Endothelial cell of umbilical vein (primary cell): ENCODE measurements around the gene RETREG3. TPM values are rescaled to one million over a fixed set of nuclear protein-coding genes. Genes with fewer than 3 reads are reported as not detected.

Source experiments
- BruUV-seq: library from RNA; stranded (reverse); fragments of 400-500 nt; replicated peaks from 2 replicates; lab custom pipeline; 2021; lab: Mats Ljungman, UMichigan
- CTCF ChIA-PET: fragments of 300-600, 350-600 bp; sonication (Branson Sonifier 250); formaldehyde crosslinking; loops from one replicate; lab custom pipeline; 2021; ENCODE audit warnings: antibody characterized with exemption, inconsistent platforms; lab: Charles Lee
- POLR2A ChIA-PET: fragments of 300-600, 350-600 bp; sonication (Branson Sonifier 250); formaldehyde crosslinking; loops from one replicate; lab custom pipeline; 2021; ENCODE audit warnings: antibody characterized with exemption, inconsistent platforms; lab: Charles Lee
- DNase-seq: peaks from one replicate; pipeline ENCODE4 v3.0.0-alpha.2; 2011; ENCODE audit warnings: low read depth, low spot score
- FAIRE-seq: peaks from 2 replicates; lab custom pipeline; 2011; peaks lifted over from hg19 to GRCh38; lab: Jason Lieb, UNC
- H2AFZ ChIP-seq: 2 replicates; pipeline ENCODE4 v1.6.0; 2012; ENCODE audit warnings: low read depth, low read length, control low read depth, inconsistent platforms
- H3K27ac ChIP-seq: 2 replicates; pipeline ENCODE4 v1.5.1; 2011; ENCODE audit warnings: low read depth, mild to moderate bottlenecking, control low read depth, low read length, moderate library complexity; ENCODE audit not compliant: insufficient read depth
- H3K27me3 ChIP-seq, 2 experiments: 2 replicates each; pipeline versions ENCODE4 v1.6.0 to v1.6.1; 2011; ENCODE audit warnings: low read length in 2 of 2, mixed read lengths in 1 of 2; ENCODE audit not compliant: control insufficient read depth in 2 of 2, insufficient read depth in 2 of 2
- H3K36me3 ChIP-seq, 2 experiments: 2 replicates in 1 of 2; 3 replicates in 1 of 2; pipeline ENCODE4 v1.5.1; 2011; ENCODE audit warnings: low read length in 2 of 2, mild to moderate bottlenecking in 1 of 2, moderate library complexity in 1 of 2; ENCODE audit not compliant: control insufficient read depth in 2 of 2, insufficient read depth in 2 of 2; ENCODE audit errors: extremely low read depth in 1 of 2
- H3K4me1 ChIP-seq: 3 replicates; pipeline ENCODE4 v1.5.1; 2011; ENCODE audit warnings: mild to moderate bottlenecking, low read length; ENCODE audit not compliant: control insufficient read depth, insufficient read depth; ENCODE audit errors: extremely low read depth
- H3K4me2 ChIP-seq: 2 replicates; pipeline ENCODE4 v1.6.1; 2011; ENCODE audit warnings: low read length, control low read depth, mixed read lengths; ENCODE audit not compliant: insufficient read depth
- H3K4me3 ChIP-seq, 3 experiments: fragments of 200-600 bp in 1 of 3; sonication (generic), shearing (Covaris generic) in 1 of 3; replicated peaks in 1 of 3; 2 replicates each; pipeline ENCODE4 v1.5.1; 2011 to 2016; ENCODE audit warnings: control low read depth in 3 of 3, low read length in 3 of 3, mild to moderate bottlenecking in 2 of 3, inconsistent platforms in 1 of 3, low read depth in 1 of 3, moderate library complexity in 1 of 3; ENCODE audit not compliant: insufficient read depth in 1 of 3
- H3K79me2 ChIP-seq: 2 replicates; pipeline ENCODE4 v1.6.0; 2012; ENCODE audit warnings: low read length, inconsistent platforms; ENCODE audit not compliant: control insufficient read depth, insufficient read depth
- H3K9ac ChIP-seq: replicated peaks from 2 replicates; pipeline ENCODE3; 2011; ENCODE audit warnings: low read length, control low read depth; ENCODE audit not compliant: insufficient read depth; ENCODE audit errors: extremely low read depth
- H3K9me1 ChIP-seq: replicated peaks from 3 replicates; pipeline ENCODE4 v1.6.0; 2011; ENCODE audit warnings: mild to moderate bottlenecking, low read length; ENCODE audit not compliant: control insufficient read depth, insufficient read depth; ENCODE audit errors: extremely low read depth
- H3K9me3 ChIP-seq: replicated peaks from 2 replicates; pipeline ENCODE4 v1.5.1; 2012; ENCODE audit warnings: low read length, inconsistent platforms; ENCODE audit not compliant: control insufficient read depth, insufficient read depth
- H4K20me1 ChIP-seq: replicated peaks from 2 replicates; pipeline ENCODE3; 2011; ENCODE audit warnings: mild to moderate bottlenecking, low read length; ENCODE audit not compliant: control insufficient read depth, insufficient read depth; ENCODE audit errors: extremely low read depth
- EZH2 ChIP-seq: IDR thresholded peaks from 2 replicates; pipeline ENCODE4 v1.6.1; 2012; ENCODE audit warnings: borderline replicate concordance, low read depth, mild to moderate bottlenecking, moderate library complexity, low read length, inconsistent platforms; ENCODE audit not compliant: severe bottlenecking
- FOS ChIP-seq: IDR thresholded peaks from 2 replicates; pipeline ENCODE4 v1.6.1; 2011; ENCODE audit warnings: mild to moderate bottlenecking, low read length, moderate library complexity, borderline replicate concordance; ENCODE audit not compliant: insufficient read depth
- GATA2 ChIP-seq: IDR thresholded peaks from 2 replicates; pipeline ENCODE4 v1.7.0; 2011; ENCODE audit warnings: low read depth, mild to moderate bottlenecking, moderate library complexity, mixed read lengths, low read length; ENCODE audit not compliant: insufficient read length, insufficient read depth
- JUN ChIP-seq: IDR thresholded peaks from 2 replicates; pipeline ENCODE4 v1.6.1; 2011; ENCODE audit warnings: borderline replicate concordance, low read depth; ENCODE audit not compliant: insufficient read length, insufficient read depth
- MAX ChIP-seq: IDR thresholded peaks from 2 replicates; pipeline ENCODE4 v1.6.1; 2011; ENCODE audit not compliant: insufficient read depth, insufficient read length
- MYC ChIP-seq: IDR thresholded peaks from one replicate; pipeline ENCODE4 v1.6.1; 2011; ENCODE audit warnings: mild to moderate bottlenecking, low read depth, low read length
- POLR2A ChIP-seq: IDR thresholded peaks from 2 replicates; pipeline ENCODE4 v1.6.1; 2012; ENCODE audit warnings: low read depth, mild to moderate bottlenecking, control low read depth, low read length
- POLR2AphosphoS5 ChIP-seq: IDR thresholded peaks from 2 replicates; pipeline ENCODE4 v1.6.1; 2012; ENCODE audit warnings: low read depth, mild to moderate bottlenecking, control low read depth, low read length, moderate library complexity; ENCODE audit not compliant: insufficient read depth
- dilution Hi-C: fragments of 300-500 bp; cut with MboI; formaldehyde crosslinking; loops from one replicate; pipeline ENCODE4 v1.15.0; 2019; ENCODE audit warnings: low sequenced_read_pairs; ENCODE audit not compliant: extremely low pct_ligation_motif_present
- intact Hi-C: fragments of 100-400 bp; cut with micrococcal nuclease; formaldehyde crosslinking; loops from one replicate; pipeline ENCODE4 v1.10.0; 2022
- polyA plus RNA-seq, 4 experiments: library from polyadenylated mRNA; depleted of rRNA in 3 of 4; stranded (reverse) in 3 of 4; unstranded in 1 of 4; fragments of >200 nt; gene quantifications; 2 replicates each; pipeline versions ENCODE4 v1.2.1 to v1.2.3, GENCODE V29; 2011 to 2012; ENCODE audit warnings: missing spikeins in 1 of 4
- total RNA-seq: library from RNA; stranded (reverse); gene quantifications from 2 replicates; pipeline ENCODE4 v1.2.3, GENCODE V29; 2021
- TF ChIP-seq, protein P1 (sequence below), 2 donors: IDR thresholded peaks; 1 replicate in 1 of 2; 2 replicates in 1 of 2; pipeline ENCODE4 v1.5.1; 2011; ENCODE audit warnings: low read length in 2 of 2, mild to moderate bottlenecking in 2 of 2, moderate library complexity in 2 of 2, control low read depth in 1 of 2, inconsistent platforms in 1 of 2, low read depth in 1 of 2; ENCODE audit not compliant: insufficient read depth in 1 of 2; ENCODE audit errors: extremely low read depth in 1 of 2

Gene RETREG3
- total and polyA plus RNA-seq, 2 donors (not counting 3 experiments of a cell fraction or from before 2014, with no cell fraction given), result 36.2 to 53.4 TPM

- Histone ChIP-seq H3K9me1 (no peaks in the 10 kb centered on the region), H3K9ac (no peak overlapping the region), H3K4me1 (peaks cover 15% of the 10 kb centered on the region), H3K4me2 (no peak overlapping the region), H3K27me3 (no peaks in the 10 kb centered on the region), H2AFZ (no peak overlapping the region), H3K9me3 (no peaks in the 10 kb centered on the region), H3K27ac (no peak overlapping the region), H3K36me3 (no peaks in the 10 kb centered on the region), H4K20me1 (no peaks in the 10 kb centered on the region), H3K79me2 (no peaks in the 10 kb centered on the region), H3K4me3 (no peak overlapping the region)
- FAIRE-seq (no peak), DNase-seq (no peak)
- no TSS peak for BruUV-seq
- CTCF ChIA-PET, result interaction anchor here (1.4 to 2.0 kb wide), 4 partner anchors 11 to 125 kb away, joined by 4 to 13 read pairs (median 5); no protein-coding TSS in a partner anchor
- POLR2A ChIA-PET, result no interaction called here
- dilution Hi-C loops, result no loop called here
- no peak for TF ChIP-seq MAX
- TF ChIP-seq, protein P1, sequence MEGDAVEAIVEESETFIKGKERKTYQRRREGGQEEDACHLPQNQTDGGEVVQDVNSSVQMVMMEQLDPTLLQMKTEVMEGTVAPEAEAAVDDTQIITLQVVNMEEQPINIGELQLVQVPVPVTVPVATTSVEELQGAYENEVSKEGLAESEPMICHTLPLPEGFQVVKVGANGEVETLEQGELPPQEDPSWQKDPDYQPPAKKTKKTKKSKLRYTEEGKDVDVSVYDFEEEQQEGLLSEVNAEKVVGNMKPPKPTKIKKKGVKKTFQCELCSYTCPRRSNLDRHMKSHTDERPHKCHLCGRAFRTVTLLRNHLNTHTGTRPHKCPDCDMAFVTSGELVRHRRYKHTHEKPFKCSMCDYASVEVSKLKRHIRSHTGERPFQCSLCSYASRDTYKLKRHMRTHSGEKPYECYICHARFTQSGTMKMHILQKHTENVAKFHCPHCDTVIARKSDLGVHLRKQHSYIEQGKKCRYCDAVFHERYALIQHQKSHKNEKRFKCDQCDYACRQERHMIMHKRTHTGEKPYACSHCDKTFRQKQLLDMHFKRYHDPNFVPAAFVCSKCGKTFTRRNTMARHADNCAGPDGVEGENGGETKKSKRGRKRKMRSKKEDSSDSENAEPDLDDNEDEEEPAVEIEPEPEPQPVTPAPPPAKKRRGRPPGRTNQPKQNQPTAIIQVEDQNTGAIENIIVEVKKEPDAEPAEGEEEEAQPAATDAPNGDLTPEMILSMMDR (IDR thresholded peaks at IDR 0.05; ENCODE audit: extremely low read depth in 1 of 2, insufficient read depth in 1 of 2, low read depth in 1 of 2, low read length in 2 of 2), result no peak
- no peak for TF ChIP-seq MYC
- TF ChIP-seq POLR2A, result no peak
- no peak for TF ChIP-seq JUN
- no peak for TF ChIP-seq FOS
- TF ChIP-seq POLR2AphosphoS5, result no peak
- TF ChIP-seq EZH2, result no peak
- TF ChIP-seq GATA2, result no peak
- intact Hi-C loops, result no loop called here
Measured at GRCh38 chr17:42530952-42531454, 78.2 kb downstream of the RETREG3 start.

Other genes with a start within 250 kb of the RETREG3 start
- 108 and 124 TPM in 2 replicates for gene STAT3, start 220.9 kb downstream of the RETREG3 start, total RNA-seq
- gene STAT3, start 220.9 kb downstream of the RETREG3 start, polyA plus RNA-seq, result 48.2 and 59.1 TPM in 2 replicates
- gene CAVIN1, start 186.1 kb downstream of the RETREG3 start, total RNA-seq, result 663 and 684 TPM in 2 replicates
- 292 and 303 TPM in 2 replicates for gene CAVIN1, start 186.1 kb downstream of the RETREG3 start, polyA plus RNA-seq
- 36.4 and 37.3 TPM in 2 replicates for gene ATP6V0A1, start 150.5 kb downstream of the RETREG3 start, total RNA-seq
- 49.2 and 55.9 TPM in 2 replicates for gene ATP6V0A1, start 150.5 kb downstream of the RETREG3 start, polyA plus RNA-seq
- 40.2 and 50.2 TPM in 2 replicates for gene NAGLU, start 73.1 kb downstream of the RETREG3 start, total RNA-seq
- 54.2 and 66.8 TPM in 2 replicates for gene NAGLU, start 73.1 kb downstream of the RETREG3 start, polyA plus RNA-seq
- gene HSD17B1, start 56.5 kb downstream of the RETREG3 start, total RNA-seq, result 0.62 and 1.0 TPM in 2 replicates
- 0.22 and 0.41 TPM in 2 replicates for gene HSD17B1, start 56.5 kb downstream of the RETREG3 start, polyA plus RNA-seq
- gene COASY, start 47.2 kb downstream of the RETREG3 start, total RNA-seq, result 69.2 and 77.7 TPM in 2 replicates
- gene COASY, start 47.2 kb downstream of the RETREG3 start, polyA plus RNA-seq, result 39.6 and 52.6 TPM in 2 replicates
- gene MLX, start 42.3 kb downstream of the RETREG3 start, total RNA-seq, result 40.3 and 40.9 TPM in 2 replicates
- 41.1 and 42.7 TPM in 2 replicates for gene MLX, start 42.3 kb downstream of the RETREG3 start, polyA plus RNA-seq
- gene PSMC3IP, start 31.6 kb downstream of the RETREG3 start, total RNA-seq, result 19.3 and 20.8 TPM in 2 replicates
- gene PSMC3IP, start 31.6 kb downstream of the RETREG3 start, polyA plus RNA-seq, result 5.5 and 5.9 TPM in 2 replicates
- gene TUBG1, start 309 bp upstream of the RETREG3 start, total RNA-seq, result 96.9 and 102 TPM in 2 replicates
- 132 and 173 TPM in 2 replicates for gene TUBG1, start 309 bp upstream of the RETREG3 start, polyA plus RNA-seq
- gene TUBG2, start 49.9 kb upstream of the RETREG3 start, total RNA-seq, result 13.1 and 13.2 TPM in 2 replicates
- 17.7 and 19.4 TPM in 2 replicates for gene TUBG2, start 49.9 kb upstream of the RETREG3 start, polyA plus RNA-seq
- gene PLEKHH3, start 67.6 kb upstream of the RETREG3 start, total RNA-seq, result 11.3 and 13.2 TPM in 2 replicates
- 5.4 and 6.8 TPM in 2 replicates for gene PLEKHH3, start 67.6 kb upstream of the RETREG3 start, polyA plus RNA-seq
- 1.3 TPM in 1 of 2 replicates, not detected in the other for gene CCR10, start 72.5 kb upstream of the RETREG3 start, total RNA-seq
- 1.1 and 1.4 TPM in 2 replicates for gene CCR10, start 72.5 kb upstream of the RETREG3 start, polyA plus RNA-seq
- gene CNTNAP1, start 73.2 kb upstream of the RETREG3 start, total RNA-seq, result 3.6 and 44.8 TPM in 2 replicates
- 26.3 and 27.3 TPM in 2 replicates for gene CNTNAP1, start 73.2 kb upstream of the RETREG3 start, polyA plus RNA-seq
- 29.8 and 31.4 TPM in 2 replicates for gene EZH1, start 135.7 kb upstream of the RETREG3 start, total RNA-seq
- gene EZH1, start 135.7 kb upstream of the RETREG3 start, polyA plus RNA-seq, result 27.8 and 33.7 TPM in 2 replicates
- 71.0 and 106 TPM in 2 replicates for gene RAMP2, start 151.9 kb upstream of the RETREG3 start, total RNA-seq
- 192 and 262 TPM in 2 replicates for gene RAMP2, start 151.9 kb upstream of the RETREG3 start, polyA plus RNA-seq
- gene VPS25, start 164.1 kb upstream of the RETREG3 start, total RNA-seq, result 45.0 and 47.1 TPM in 2 replicates
- 86.8 and 107 TPM in 2 replicates for gene VPS25, start 164.1 kb upstream of the RETREG3 start, polyA plus RNA-seq
- 1.9 TPM in 2 replicates for gene WNK4, start 171.2 kb upstream of the RETREG3 start, total RNA-seq
- gene WNK4, start 171.2 kb upstream of the RETREG3 start, polyA plus RNA-seq, result 0.48 and 0.84 TPM in 2 replicates
- 56.6 and 57.5 TPM in 2 replicates for gene COA3, start 189.3 kb upstream of the RETREG3 start, total RNA-seq
- 126 and 139 TPM in 2 replicates for gene COA3, start 189.3 kb upstream of the RETREG3 start, polyA plus RNA-seq
- not detected in 2 replicates for gene CNTD1, start 189.5 kb upstream of the RETREG3 start, total RNA-seq
- gene CNTD1, start 189.5 kb upstream of the RETREG3 start, polyA plus RNA-seq, result not detected in 2 replicates
- gene BECN1, start 214.9 kb upstream of the RETREG3 start, total RNA-seq, result 92.3 and 93.5 TPM in 2 replicates
- gene BECN1, start 214.9 kb upstream of the RETREG3 start, polyA plus RNA-seq, result 51.4 and 63.1 TPM in 2 replicates
- gene PSME3, start 224.0 kb upstream of the RETREG3 start, total RNA-seq, result 126 and 133 TPM in 2 replicates
- 94.7 and 98.4 TPM in 2 replicates for gene PSME3, start 224.0 kb upstream of the RETREG3 start, polyA plus RNA-seq
- gene AOC2, start 235.2 kb upstream of the RETREG3 start, total RNA-seq, result 1.6 and 1.9 TPM in 2 replicates
- gene AOC2, start 235.2 kb upstream of the RETREG3 start, polyA plus RNA-seq, result 0.62 and 0.65 TPM in 2 replicates
- 0.27 and 0.44 TPM in 2 replicates for gene AOC3, start 241.8 kb upstream of the RETREG3 start, total RNA-seq
- 0.11 and 0.19 TPM in 2 replicates for gene AOC3, start 241.8 kb upstream of the RETREG3 start, polyA plus RNA-seq